Liver (tissue), 3 donors: ENCODE results near the gene KMT2E.

Experiments
- CTCF ChIP-seq: fragments of 150-350 bp; IDR thresholded peaks from 2 replicates; pipeline ENCODE4 v1.5.1; 2017; ENCODE audit warnings: improper control_type of control experiment, low read depth, low read length; ENCODE audit not compliant: missing input control
- RAD21 ChIP-seq, 2 donors: IDR thresholded peaks; 2 replicates each; pipeline ENCODE4 v1.6.1; 2016; ENCODE audit warnings: antibody characterized with exemption in 2 of 2, mild to moderate bottlenecking in 2 of 2
- RXRA ChIP-seq, 2 donors: IDR thresholded peaks; 2 replicates each; pipeline ENCODE4 v1.6.1; 2017 to 2018; ENCODE audit warnings: antibody characterized with exemption in 2 of 2, mild to moderate bottlenecking in 1 of 2
- SP1 ChIP-seq: IDR thresholded peaks from 2 replicates; pipeline ENCODE4 v1.6.1; 2018; ENCODE audit warnings: antibody characterized with exemption, mild to moderate bottlenecking
- TAF1 ChIP-seq: conservative IDR thresholded peaks from 2 replicates; pipeline ENCODE4 v1.6.1; 2016; ENCODE audit warnings: antibody characterized with exemption, mild to moderate bottlenecking
- donor health status: healthy.
- donor health status: healthy.

GRCh38 chr7:105112440-105113418, 98.7 kb downstream of the KMT2E start:
- TF ChIP-seq CTCF (no peak), TAF1 (no peak), RAD21 (IDR thresholded peaks at IDR 0.05) (peak; percentile 20 to 37), RXRA (IDR thresholded peaks at IDR 0.05) (peak; percentile 67 to 72), SP1 (peak; percentile 46)
